HG02840 (cell line): Measurements from ENCODE around the gene UBE2K.
"Not testable (repeated sequence)": the region's sequence is repeated elsewhere in the genome, so short reads cannot be mapped to it uniquely, and the experiment has no call there.

ENCODE experiments used
- ATAC-seq: cut with Tn5 transposase; IDR thresholded peaks from one replicate; pipeline ENCODE4 v1.9.1; 2021; ENCODE audit warnings: mild to moderate bottlenecking, moderate library complexity, moderate number of reproducible peaks; ENCODE audit not compliant: unreplicated experiment, low FRiP score

The UBE2K gene

DNA sequence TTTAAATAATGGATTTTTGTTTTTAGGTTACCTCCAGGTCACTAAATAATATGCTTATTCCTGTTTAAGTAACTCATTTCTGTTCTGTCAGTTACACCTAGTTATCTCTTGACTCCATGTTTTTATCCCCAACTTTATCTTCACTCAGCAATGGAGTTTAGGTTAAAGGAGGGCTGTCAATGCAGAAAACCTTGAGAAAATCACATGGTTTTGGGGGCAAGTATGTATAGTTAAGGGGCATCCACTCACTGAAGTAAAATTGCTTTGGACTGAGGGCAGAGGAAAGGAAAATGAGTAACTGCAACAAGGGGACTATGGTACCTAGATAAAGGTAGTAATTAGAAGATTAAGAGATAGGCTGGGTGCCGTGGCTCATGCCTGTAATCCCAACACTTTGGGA, 87.1 kb downstream of the UBE2K start:
- ATAC-seq: no peak

DNA sequence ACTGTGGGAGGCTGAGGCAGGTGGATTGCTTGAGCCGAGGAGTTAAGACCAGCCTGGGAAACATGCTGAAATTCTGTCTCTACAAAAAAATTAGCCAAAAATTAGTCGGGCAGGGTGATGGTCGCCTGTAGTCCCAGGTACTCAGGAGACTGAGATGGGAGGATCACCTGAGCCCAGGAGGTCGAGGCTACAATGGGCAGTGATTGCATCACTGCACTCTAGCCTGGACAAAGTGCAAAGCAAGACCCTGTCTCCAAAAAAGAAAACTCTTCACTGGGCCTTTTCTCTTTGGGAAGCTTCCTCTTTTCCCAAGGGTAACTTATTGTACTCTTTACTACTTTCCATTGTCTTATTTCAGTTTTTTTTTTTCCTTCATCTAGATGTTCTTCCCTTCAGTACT, 88.9 kb downstream of the UBE2K start:
- no peak for ATAC-seq

DNA sequence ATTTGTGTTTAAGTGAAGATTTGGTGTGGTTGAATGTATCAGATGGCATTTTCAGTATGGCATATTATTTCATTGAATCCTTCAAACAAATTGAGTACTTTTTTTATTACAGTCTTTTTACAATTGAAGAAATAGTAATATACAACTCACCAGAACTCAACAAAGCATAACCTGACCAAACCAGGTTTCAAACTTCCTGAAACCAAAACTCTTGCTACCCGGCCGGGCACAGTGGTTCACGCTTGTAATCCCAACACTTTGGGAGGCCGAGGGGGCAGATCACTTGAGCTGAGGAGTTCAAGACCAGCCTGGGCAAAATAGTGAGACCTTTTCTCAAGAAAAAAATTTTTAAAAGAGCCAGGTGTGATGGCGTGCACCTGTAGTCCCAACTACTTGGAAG, 94.2 kb downstream of the UBE2K start:
- no peak for ATAC-seq

GRCh38 chr4:39792529-39792928, 94.6 kb downstream of the UBE2K start:
- no peak for ATAC-seq

GRCh38 chr4:39792976-39793375, 95.0 kb downstream of the UBE2K start:
- ATAC-seq: not testable (repeated sequence)

DNA sequence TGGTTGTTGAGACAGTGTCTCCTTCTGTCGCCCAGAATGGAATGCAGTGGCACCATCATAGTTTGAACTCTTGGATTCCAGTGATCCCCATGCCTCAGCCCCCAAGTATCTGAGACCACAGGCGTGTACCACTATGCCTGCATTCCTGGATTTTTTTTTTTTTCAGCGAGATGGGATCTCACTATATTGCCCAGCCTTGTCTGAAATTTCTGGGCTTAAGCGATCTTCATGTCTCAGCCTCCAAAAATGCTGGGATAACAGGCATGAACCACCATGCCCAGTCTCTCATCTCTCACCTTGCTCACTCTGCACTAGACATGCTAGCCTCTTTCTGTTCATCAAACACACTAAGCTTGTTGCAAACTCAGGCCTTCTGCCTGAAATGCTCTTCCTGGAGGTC, 104.1 kb downstream of the UBE2K start:
- ATAC-seq: no peak

- no peak for ATAC-seq
Measured at GRCh38 chr4:39808231-39808749, 110.4 kb downstream of the UBE2K start.

DNA sequence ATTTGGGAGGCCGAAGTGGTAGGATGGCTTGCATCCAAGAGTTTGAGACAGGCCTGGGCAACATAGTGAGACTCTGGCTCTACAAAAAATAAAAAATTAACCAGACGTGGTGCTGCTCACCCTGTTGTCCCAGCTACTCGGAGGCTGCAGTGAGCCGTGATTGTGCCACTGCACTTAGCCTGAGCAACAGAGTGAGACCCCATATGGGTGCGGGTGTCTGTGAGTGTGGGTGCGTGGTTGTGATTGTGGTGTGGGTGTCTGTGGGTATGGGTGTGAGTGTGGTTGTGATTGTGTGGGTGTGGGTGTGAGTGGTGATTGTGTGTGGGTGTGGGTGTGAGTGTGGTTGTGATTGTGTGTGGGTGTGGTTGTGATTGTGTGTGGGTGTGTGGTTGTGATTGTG, 114.6 kb downstream of the UBE2K start:
- no peak for ATAC-seq

DNA sequence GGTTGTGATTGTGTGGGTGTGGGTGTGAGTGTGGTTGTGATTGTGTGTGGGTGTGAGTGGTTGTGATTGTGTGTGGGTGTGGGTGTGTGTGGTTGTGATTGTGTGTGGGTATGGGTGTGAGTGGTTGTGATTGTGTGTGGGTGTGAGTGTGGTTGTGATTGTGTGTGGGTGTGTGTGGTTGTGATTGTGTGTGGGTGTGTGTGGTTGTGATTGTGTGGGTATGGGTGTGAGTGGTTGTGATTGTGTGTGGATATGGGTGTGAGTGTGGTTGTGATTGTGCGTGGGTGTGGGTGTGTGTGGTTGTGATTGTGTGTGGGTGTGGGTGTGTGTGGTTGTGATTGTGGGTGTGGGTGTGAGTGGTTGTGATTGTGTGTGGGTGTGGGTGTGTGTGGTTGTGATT, 115.1 kb downstream of the UBE2K start:
- ATAC-seq: not testable (repeated sequence)

DNA sequence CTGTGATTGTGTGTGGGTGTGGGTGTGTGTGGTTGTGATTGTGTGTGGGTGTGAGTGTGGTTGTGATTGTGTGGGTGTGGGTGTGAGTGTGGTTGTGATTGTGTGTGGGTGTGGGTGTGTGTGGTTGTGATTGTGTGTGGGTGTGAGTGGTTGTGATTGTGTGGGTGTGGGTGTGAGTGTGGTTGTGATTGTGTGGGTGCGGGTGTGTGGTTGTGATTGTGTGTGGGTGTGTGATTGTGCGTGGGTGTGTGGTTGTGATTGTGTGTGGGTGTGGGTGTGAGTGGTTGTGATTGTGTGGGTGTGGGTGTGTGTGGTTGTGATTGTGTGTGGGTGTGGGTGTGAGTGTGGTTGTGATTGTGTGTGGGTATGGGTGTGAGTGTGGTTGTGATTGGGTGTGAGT, 115.8 kb downstream of the UBE2K start:
- not testable (repeated sequence) for ATAC-seq

- ATAC-seq: no peak
Measured at GRCh38 chr4:39814403-39815185, 116.7 kb downstream of the UBE2K start.

DNA sequence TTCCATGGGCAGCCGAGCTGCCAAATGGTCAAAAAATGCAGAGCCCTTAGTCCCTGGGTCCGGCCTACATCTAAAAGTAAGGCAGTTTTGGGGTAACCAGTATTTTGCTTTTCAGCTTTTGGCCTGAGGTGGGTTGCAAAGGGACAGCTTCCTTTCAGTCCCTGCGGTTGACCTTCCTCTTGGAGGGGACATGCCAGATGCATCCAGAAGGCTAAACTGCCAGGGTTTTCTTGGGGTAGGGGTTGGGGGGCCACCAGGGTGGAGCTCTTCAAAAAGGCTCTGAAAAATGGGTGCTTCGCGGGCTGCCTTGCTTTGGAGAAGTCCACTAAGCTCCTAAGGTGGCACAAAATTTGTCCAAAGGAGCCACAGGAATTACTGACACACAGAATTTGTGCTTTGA, 120.7 kb downstream of the UBE2K start:
- ATAC-seq: no peak

DNA sequence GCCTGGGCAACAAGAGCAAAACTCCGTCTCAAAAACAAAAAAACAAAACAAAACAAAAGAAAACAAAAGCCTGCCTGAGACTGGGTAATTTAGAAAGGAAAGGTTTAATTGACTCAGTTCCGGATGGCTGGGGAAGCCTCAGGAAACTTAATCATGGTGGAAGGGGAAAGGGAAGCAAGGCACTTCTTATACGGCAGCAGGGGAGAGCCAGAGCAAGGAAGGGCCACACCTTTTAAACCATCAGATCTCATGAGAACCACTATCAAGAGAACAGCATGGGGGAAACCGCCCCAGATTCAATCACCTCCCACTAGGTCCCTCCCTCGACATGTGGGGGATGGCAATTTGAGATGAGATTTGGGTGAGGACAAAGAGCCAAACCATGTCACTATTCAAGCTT, 122.2 kb downstream of the UBE2K start:
- ATAC-seq: no peak

DNA sequence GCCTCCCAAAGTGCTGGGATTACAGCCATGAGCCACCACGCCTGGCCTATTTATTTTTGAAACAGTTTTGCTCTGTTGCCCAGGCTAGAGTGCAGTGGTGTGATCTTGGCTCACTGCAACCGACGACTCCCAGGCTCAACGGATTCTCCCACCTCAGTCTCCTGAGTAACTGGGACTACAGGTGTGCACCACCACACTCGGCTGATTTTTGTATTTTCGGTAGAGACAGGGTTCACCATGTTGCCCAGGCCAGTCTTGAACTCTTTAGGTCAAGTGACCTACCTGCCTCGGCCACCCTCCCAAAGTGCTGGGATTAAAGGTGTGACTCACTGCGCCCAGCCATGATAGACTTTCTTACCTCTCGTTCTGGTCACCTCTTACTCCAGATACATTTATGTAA, 124.0 kb downstream of the UBE2K start:
- no peak for ATAC-seq

GRCh38 chr4:39822662-39823061, 124.7 kb downstream of the UBE2K start:
- no peak for ATAC-seq

DNA sequence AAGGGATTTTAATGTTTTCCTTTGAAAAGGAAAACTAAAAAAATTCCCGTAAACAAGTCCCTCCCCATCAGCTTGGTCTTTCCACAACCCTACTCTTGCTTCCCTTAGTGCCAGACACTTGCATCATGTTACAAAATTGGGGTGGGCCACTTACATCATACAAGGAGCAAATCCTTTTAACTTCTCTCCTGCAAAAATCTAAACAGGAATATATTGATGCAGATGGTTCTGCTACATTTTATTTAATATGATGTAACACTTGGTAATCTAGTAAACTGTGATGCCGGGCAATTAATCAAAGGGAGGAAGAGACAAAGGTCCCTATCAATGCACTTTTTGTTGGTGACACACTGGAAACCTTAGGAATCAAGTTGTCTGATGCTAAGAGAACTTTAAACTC, 125.3 kb downstream of the UBE2K start:
- no peak for ATAC-seq

DNA sequence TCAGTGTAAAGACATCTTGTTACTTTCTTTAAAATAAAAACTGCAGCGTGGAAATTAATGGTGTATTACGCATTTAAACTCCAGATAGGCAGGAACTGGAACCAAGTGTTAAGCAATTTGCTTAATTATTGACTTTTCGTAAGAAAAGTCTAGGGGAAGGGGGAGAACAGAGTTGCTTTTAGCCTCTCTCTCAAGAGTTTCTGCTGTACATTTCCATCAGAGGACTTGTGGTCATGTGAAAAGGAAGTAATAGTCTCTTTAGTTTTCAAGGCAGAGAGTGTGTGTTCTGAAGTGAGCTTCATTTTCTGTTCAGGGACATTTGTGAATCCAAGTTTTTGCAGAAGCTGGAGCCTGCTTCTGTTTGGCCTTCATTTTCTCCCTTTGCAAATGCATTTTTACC, 127.2 kb downstream of the UBE2K start:
- ATAC-seq: no peak

DNA sequence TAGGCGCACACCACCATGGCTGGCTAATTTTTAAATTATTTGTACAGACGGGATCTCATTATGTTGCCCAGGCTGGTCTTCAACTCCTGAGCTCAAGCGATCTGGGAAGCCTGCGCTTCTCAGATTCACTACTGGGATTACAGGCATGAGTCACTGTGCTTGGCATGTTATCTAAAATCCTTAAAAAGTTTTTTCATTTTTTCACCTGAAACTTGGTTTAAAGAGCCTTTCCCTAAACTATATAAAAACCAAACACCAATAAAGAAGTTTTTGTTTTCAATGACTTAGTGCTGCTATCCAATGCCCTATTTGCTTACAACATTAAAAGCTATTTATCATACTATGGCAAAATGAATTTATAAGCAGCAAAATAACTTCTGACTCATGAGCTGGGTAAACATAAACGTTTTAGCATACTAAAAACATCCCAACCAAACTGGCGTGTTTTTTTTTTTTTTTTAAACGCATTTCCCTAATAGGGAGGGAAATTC, 127.8 kb downstream of the UBE2K start:
- no peak for ATAC-seq
